Uterus (tissue), 2 donors: ENCODE measurements around the gene FMNL2.

Source experiments
- POLR2A ChIP-seq, 2 donors: fragments of 450-650 bp; IDR thresholded peaks; one replicate each; pipeline ENCODE4 v1.6.1; 2016; ENCODE audit warnings: antibody characterized with exemption in 2 of 2, mild to moderate bottlenecking in 1 of 2, moderate library complexity in 1 of 2
- TF ChIP-seq, protein P1 (sequence below), 4 experiments: fragments of 200-600 bp in 2 of 4; fragments of 450-650 bp in 2 of 4; sonication (generic) in 2 of 4; IDR thresholded peaks; one replicate each; pipeline ENCODE4 v1.5.1; 2016 to 2019; ENCODE audit warnings: antibody characterized with exemption in 4 of 4, mild to moderate bottlenecking in 2 of 4, moderate library complexity in 1 of 4

DNA sequence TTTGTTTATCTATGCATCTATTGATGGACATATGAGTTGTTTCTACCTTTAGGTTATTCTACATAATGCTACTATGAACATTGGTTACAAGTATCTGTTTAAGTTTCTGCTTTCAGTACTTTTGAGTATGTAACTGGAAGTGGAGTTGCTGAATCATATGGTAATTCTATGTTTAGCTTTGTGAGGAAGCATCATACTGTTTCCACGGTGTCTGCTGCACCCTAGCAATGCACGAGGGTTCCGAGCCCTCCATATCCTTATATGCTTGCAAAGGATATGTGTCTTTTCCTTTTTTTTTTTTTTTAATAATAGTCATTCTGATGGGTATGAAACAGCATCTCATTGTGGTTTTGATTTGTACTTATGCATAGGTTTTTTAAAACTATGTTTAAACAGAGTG lies 83.7 kb downstream of the FMNL2 start:
- TF ChIP-seq POLR2A (IDR thresholded peaks at IDR 0.05), result no peak
- TF ChIP-seq, protein P1, sequence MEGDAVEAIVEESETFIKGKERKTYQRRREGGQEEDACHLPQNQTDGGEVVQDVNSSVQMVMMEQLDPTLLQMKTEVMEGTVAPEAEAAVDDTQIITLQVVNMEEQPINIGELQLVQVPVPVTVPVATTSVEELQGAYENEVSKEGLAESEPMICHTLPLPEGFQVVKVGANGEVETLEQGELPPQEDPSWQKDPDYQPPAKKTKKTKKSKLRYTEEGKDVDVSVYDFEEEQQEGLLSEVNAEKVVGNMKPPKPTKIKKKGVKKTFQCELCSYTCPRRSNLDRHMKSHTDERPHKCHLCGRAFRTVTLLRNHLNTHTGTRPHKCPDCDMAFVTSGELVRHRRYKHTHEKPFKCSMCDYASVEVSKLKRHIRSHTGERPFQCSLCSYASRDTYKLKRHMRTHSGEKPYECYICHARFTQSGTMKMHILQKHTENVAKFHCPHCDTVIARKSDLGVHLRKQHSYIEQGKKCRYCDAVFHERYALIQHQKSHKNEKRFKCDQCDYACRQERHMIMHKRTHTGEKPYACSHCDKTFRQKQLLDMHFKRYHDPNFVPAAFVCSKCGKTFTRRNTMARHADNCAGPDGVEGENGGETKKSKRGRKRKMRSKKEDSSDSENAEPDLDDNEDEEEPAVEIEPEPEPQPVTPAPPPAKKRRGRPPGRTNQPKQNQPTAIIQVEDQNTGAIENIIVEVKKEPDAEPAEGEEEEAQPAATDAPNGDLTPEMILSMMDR (IDR thresholded peaks at IDR 0.05), result no peak
